ENCODE measurements around the gene MTMR12.
"Not testable (repeated sequence)": the region's sequence is repeated elsewhere in the genome, so short reads cannot be mapped to it uniquely, and the experiment has no call there.

MTMR12 gene

DNA sequence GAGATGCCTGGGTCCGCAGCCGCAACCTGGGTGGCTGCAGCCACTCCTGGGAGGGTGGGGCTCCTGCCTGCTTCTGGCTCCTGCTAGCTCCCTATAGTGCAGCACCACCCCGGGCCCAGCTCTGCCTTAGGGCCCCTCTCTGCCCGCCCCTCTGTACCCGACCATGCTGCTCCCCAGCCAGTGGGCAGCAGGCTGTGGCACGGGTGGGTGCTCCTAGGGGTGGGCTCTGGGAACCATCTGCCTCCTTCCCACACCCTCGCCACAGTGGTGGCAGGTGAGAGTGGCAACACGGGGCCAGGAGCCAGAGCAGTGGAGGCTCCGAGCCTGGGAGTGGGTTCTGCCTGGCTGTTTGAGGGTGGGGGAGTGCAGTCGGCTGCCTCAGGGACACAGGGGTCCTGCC, 7.8 kb upstream of the MTMR12 start:
- in situ Hi-C loops (cut with MboI; ENCODE audit: low pct_unique_long_range_greater_than_20kb, low sequenced_read_pairs, unreplicated experiment), result no loop called here
- DNase-seq (ENCODE audit: low spot score), result no peak
- TF ChIP-seq, protein P1, sequence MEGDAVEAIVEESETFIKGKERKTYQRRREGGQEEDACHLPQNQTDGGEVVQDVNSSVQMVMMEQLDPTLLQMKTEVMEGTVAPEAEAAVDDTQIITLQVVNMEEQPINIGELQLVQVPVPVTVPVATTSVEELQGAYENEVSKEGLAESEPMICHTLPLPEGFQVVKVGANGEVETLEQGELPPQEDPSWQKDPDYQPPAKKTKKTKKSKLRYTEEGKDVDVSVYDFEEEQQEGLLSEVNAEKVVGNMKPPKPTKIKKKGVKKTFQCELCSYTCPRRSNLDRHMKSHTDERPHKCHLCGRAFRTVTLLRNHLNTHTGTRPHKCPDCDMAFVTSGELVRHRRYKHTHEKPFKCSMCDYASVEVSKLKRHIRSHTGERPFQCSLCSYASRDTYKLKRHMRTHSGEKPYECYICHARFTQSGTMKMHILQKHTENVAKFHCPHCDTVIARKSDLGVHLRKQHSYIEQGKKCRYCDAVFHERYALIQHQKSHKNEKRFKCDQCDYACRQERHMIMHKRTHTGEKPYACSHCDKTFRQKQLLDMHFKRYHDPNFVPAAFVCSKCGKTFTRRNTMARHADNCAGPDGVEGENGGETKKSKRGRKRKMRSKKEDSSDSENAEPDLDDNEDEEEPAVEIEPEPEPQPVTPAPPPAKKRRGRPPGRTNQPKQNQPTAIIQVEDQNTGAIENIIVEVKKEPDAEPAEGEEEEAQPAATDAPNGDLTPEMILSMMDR (IDR thresholded peaks at IDR 0.05; ENCODE audit: extremely low read depth, insufficient read depth, missing control alignments), result no peak

GRCh38 chr5:32319926-32320543, 7.3 kb upstream of the MTMR12 start:
- TF ChIP-seq, protein P1 (IDR thresholded peaks at IDR 0.05; ENCODE audit: extremely low read depth, insufficient read depth, missing control alignments), result no peak
- in situ Hi-C loops (cut with MboI; ENCODE audit: low pct_unique_long_range_greater_than_20kb, low sequenced_read_pairs, unreplicated experiment), result no loop called here
- DNase-seq (ENCODE audit: low spot score), result no peak

- TF ChIP-seq, protein P1 (IDR thresholded peaks at IDR 0.05; ENCODE audit: extremely low read depth, insufficient read depth, missing control alignments), result no peak
- in situ Hi-C loops (cut with MboI; ENCODE audit: low pct_unique_long_range_greater_than_20kb, low sequenced_read_pairs, unreplicated experiment), result no loop called here
- DNase-seq (ENCODE audit: low spot score), result no peak
Observed at GRCh38 chr5:32319392-32319791, 6.7 kb upstream of the MTMR12 start.

DNA sequence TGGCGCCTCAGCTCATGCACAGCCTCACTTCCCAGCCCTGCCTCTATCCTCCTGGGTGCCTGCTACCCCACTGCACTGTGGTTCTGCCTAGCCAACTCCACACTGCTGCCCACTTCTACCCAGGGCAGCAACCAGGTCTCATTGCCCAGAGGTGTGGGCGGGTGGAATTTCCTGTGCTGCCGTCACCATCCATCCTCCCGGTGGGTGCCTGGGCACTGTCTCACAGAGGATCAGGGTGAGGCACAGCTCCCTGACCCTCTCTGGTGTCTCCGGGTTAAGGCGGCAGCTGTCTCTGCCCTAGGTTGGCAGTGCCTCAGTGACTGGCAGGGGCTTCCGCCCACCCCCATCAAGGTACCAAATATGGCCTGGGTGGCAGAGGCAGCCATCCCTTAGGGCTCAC, 4.3 kb upstream of the MTMR12 start:
- no peak for DNase-seq (ENCODE audit: low spot score)
- in situ Hi-C loops (cut with MboI; ENCODE audit: low pct_unique_long_range_greater_than_20kb, low sequenced_read_pairs, unreplicated experiment), result no loop called here
- TF ChIP-seq, protein P1 (IDR thresholded peaks at IDR 0.05; ENCODE audit: extremely low read depth, insufficient read depth, missing control alignments), result no peak

- in situ Hi-C loops (cut with MboI; ENCODE audit: low pct_unique_long_range_greater_than_20kb, low sequenced_read_pairs, unreplicated experiment), result no loop called here
- DNase-seq (ENCODE audit: low spot score), result no peak
- TF ChIP-seq, protein P1 (IDR thresholded peaks at IDR 0.05; ENCODE audit: extremely low read depth, insufficient read depth, missing control alignments), result no peak
Observed at GRCh38 chr5:32315221-32316014, 2.7 kb upstream of the MTMR12 start.

GRCh38 chr5:32314658-32315057, 1.9 kb upstream of the MTMR12 start:
- DNase-seq (ENCODE audit: low spot score), result no peak
- in situ Hi-C loops (cut with MboI; ENCODE audit: low pct_unique_long_range_greater_than_20kb, low sequenced_read_pairs, unreplicated experiment), result no loop called here
- TF ChIP-seq, protein P1 (IDR thresholded peaks at IDR 0.05; ENCODE audit: extremely low read depth, insufficient read depth, missing control alignments), result no peak

DNA sequence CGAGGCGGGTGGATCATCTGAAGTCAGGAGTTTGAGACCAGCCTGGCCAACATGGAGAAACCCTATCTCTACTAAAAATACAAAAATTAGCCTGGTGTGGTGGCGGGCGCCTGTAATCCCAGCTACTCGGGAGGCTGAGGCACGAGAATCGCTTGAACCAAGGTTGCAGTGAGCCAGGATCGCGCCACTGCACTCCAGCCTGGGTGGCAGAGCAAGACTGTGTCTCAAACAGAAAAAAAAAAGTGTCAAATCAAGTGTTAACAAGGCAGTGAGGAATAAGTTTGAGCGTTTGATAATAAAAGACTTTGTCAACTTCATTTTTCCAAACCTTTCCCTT, 1.4 kb upstream of the MTMR12 start:
- DNase-seq (ENCODE audit: low spot score); in situ Hi-C loops (cut with MboI; ENCODE audit: low pct_unique_long_range_greater_than_20kb, low sequenced_read_pairs, unreplicated experiment): not testable (repeated sequence)
